Left ventricle myocardium inferior (tissue), 1 donor: ENCODE measurements around the gene MBTPS1. TPM values are rescaled to one million over a fixed set of nuclear protein-coding genes. Genes with fewer than 3 reads are reported as not detected.

Source experiments
- DNase-seq: peaks from one replicate; pipeline ENCODE4 v3.0.0-alpha.2; 2020
- H3K27ac ChIP-seq: fragments of 200-600 bp; replicated peaks from 2 replicates; pipeline ENCODE4 v1.8.0; 2021
- H3K27me3 ChIP-seq: fragments of 200-600 bp; 2 replicates; pipeline ENCODE4 v1.8.0; 2021; ENCODE audit warnings: low read depth
- H3K36me3 ChIP-seq: fragments of 200-600 bp; 2 replicates; pipeline ENCODE4 v1.8.0; 2021
- H3K4me1 ChIP-seq: fragments of 200-600 bp; 2 replicates; pipeline ENCODE4 v1.8.0; 2021
- H3K4me3 ChIP-seq: fragments of 200-600 bp; 2 replicates; pipeline ENCODE4 v1.8.0; 2021; ENCODE audit warnings: mild to moderate bottlenecking, moderate library complexity
- H3K9me3 ChIP-seq: fragments of 200-600 bp; replicated peaks from 2 replicates; pipeline ENCODE4 v1.8.0; 2021
- CTCF ChIP-seq: fragments of 200-600 bp; IDR thresholded peaks from 2 replicates; pipeline ENCODE4 v1.8.0; 2021; ENCODE audit warnings: antibody characterized with exemption, mild to moderate bottlenecking, borderline replicate concordance
- intact Hi-C: fragments of 100-400 bp; cut with micrococcal nuclease; formaldehyde crosslinking; loops from one replicate; pipeline ENCODE4 v1.11.0; 2022
- total RNA-seq: library from RNA; stranded (reverse); fragmentation: NEBNext Ultra II Directional; extraction: Animal tissue kit (Norgen Biotek cat#: 25700); gene quantifications from one replicate; pipeline ENCODE4 v1.2.1, GENCODE V29; 2021
- donor health status: DM: no; HTN: yes; CAD: no; lungs with severe emphysema.

The MBTPS1 gene
- total RNA-seq, 1 donor from 2014 or later, result 72.5 TPM

- intact Hi-C loops, result no loop called here
- Histone ChIP-seq H3K27me3 (peaks cover 5% of the 10 kb centered on the region), H3K4me3 (no peak overlapping the region), H3K27ac (no peak overlapping the region), H3K4me1 (peaks cover 13% of the 10 kb centered on the region), H3K9me3 (peaks cover 16% of the 10 kb centered on the region), H3K36me3 (no peaks in the 10 kb centered on the region)
- no peak for DNase-seq
- no peak for TF ChIP-seq CTCF
These were observed 98.0 kb downstream of the MBTPS1 start for GRCh38 chr16:84018710-84019109.

GRCh38 chr16:84016477-84016876 lies 100.3 kb downstream of the MBTPS1 start:
- DNase-seq, result no peak
- H3K27ac ChIP-seq, result no peak overlapping the region
- no peak for TF ChIP-seq CTCF
- H3K4me1 ChIP-seq, result peaks cover 13% of the 10 kb centered on the region
- no peak overlapping the region for H3K4me3 ChIP-seq
- no peaks in the 10 kb centered on the region for H3K36me3 ChIP-seq
- H3K27me3 ChIP-seq, result peaks cover 5% of the 10 kb centered on the region
- H3K9me3 ChIP-seq, result peaks cover 9% of the 10 kb centered on the region
- intact Hi-C loops, result no loop called here

GRCh38 chr16:84015399-84015798 lies 101.3 kb downstream of the MBTPS1 start:
- H3K4me3 ChIP-seq, result no peak overlapping the region
- H3K27me3 ChIP-seq, result peaks cover 5% of the 10 kb centered on the region
- no peak overlapping the region for H3K27ac ChIP-seq
- no peak for TF ChIP-seq CTCF
- no peaks in the 10 kb centered on the region for H3K36me3 ChIP-seq
- peaks cover 9% of the 10 kb centered on the region for H3K4me1 ChIP-seq
- no peak for DNase-seq
- intact Hi-C loops, result no loop called here
- no peaks in the 10 kb centered on the region for H3K9me3 ChIP-seq

- intact Hi-C loops, result no loop called here
- H3K27me3 ChIP-seq, result peaks cover 5% of the 10 kb centered on the region
- TF ChIP-seq CTCF, result no peak
- H3K27ac ChIP-seq, result no peak overlapping the region
- no peaks in the 10 kb centered on the region for H3K9me3 ChIP-seq
- no peak overlapping the region for H3K4me3 ChIP-seq
- no peak for DNase-seq
- H3K4me1 ChIP-seq, result peaks cover 3% of the 10 kb centered on the region
- no peaks in the 10 kb centered on the region for H3K36me3 ChIP-seq
These were observed 102.0 kb downstream of the MBTPS1 start for GRCh38 chr16:84014570-84015327.

- no peak overlapping the region for H3K4me3 ChIP-seq
- peaks cover 5% of the 10 kb centered on the region for H3K27me3 ChIP-seq
- H3K9me3 ChIP-seq, result no peaks in the 10 kb centered on the region
These were observed 102.8 kb downstream of the MBTPS1 start for GRCh38 chr16:84013787-84014569.

More at GRCh38 chr16:84013787-84014569, 102.8 kb downstream of the MBTPS1 start:
- no peaks in the 10 kb centered on the region for H3K36me3 ChIP-seq
- no peak for TF ChIP-seq CTCF
- no peak for DNase-seq
- intact Hi-C loops, result no loop called here
- H3K4me1 ChIP-seq, result no peaks in the 10 kb centered on the region
- no peak overlapping the region for H3K27ac ChIP-seq
